HL-60 (cell line): ENCODE results near the gene NPFF.

Experiments
- POLR2AphosphoS5 ChIP-seq: IDR thresholded peaks from 2 replicates; pipeline ENCODE4 v1.6.1; 2012; ENCODE audit warnings: low read depth
- REST ChIP-seq: IDR thresholded peaks from 2 replicates; pipeline ENCODE4 v1.6.1; 2012; ENCODE audit warnings: low read depth; ENCODE audit not compliant: insufficient replicate concordance
- TF ChIP-seq, protein P1 (sequence below): IDR thresholded peaks from one replicate; pipeline ENCODE4 v1.5.1; 2011; ENCODE audit warnings: low read length, control low read depth, inconsistent platforms; ENCODE audit not compliant: insufficient read depth

GRCh38 chr12:53480491-53481442, 26.5 kb downstream of the NPFF start:
- TF ChIP-seq POLR2AphosphoS5 (no peak), REST (no peak)
- TF ChIP-seq, protein P1, sequence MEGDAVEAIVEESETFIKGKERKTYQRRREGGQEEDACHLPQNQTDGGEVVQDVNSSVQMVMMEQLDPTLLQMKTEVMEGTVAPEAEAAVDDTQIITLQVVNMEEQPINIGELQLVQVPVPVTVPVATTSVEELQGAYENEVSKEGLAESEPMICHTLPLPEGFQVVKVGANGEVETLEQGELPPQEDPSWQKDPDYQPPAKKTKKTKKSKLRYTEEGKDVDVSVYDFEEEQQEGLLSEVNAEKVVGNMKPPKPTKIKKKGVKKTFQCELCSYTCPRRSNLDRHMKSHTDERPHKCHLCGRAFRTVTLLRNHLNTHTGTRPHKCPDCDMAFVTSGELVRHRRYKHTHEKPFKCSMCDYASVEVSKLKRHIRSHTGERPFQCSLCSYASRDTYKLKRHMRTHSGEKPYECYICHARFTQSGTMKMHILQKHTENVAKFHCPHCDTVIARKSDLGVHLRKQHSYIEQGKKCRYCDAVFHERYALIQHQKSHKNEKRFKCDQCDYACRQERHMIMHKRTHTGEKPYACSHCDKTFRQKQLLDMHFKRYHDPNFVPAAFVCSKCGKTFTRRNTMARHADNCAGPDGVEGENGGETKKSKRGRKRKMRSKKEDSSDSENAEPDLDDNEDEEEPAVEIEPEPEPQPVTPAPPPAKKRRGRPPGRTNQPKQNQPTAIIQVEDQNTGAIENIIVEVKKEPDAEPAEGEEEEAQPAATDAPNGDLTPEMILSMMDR, result no peak
